ENCODE measurements around the gene TYW1B. TPM values are rescaled to one million over a fixed set of nuclear protein-coding genes. Genes with fewer than 3 reads are reported as not detected.
A peak's percentile ranks its signal among the peaks of the same experiment; 100 is the strongest.
"Not testable (repeated sequence)": the region's sequence is repeated elsewhere in the genome, so short reads cannot be mapped to it uniquely, and the experiment has no call there.

The TYW1B gene
- total RNA-seq, 1 donor from 2014 or later = 3.1 TPM

- H3K4me3 Mint-ChIP-seq; H3K27me3 Mint-ChIP-seq; H3K36me3 Mint-ChIP-seq; H3K27ac Mint-ChIP-seq; H3K9me3 Mint-ChIP-seq; DNase-seq (ENCODE audit: extremely low spot score, unreplicated experiment): not testable (repeated sequence)
- peaks cover 21% of the 10 kb centered on the region for H3K4me1 Mint-ChIP-seq (ENCODE audit: unreplicated experiment)
These were observed 138.7 kb downstream of the TYW1B start for GRCh38 chr7:72689344-72689743.

DNA sequence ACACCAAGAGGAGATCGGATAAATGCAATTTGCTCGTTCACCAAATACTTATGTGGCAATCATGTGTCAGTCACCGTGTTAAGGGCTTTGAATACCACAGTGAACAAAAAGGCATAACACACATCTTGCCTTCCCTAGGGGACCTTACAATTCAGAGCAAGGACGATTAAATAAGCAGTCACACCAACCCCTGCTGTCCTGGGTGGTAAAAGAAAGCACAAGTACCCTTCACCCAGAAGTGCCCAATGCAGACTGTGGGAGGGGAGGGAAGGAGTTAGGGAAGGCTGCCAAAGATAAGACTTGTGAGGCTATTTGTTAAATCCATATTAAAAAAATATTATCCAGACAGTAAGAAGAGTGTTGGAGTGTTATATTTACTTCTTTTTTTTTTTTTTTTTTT is 146.8 kb downstream of the TYW1B start:
- Mint-ChIP-seq H3K27ac (peak overlapping the region; percentile 56), H3K4me1 (ENCODE audit: unreplicated experiment) (peaks cover 27% of the 10 kb centered on the region)
- H3K9me3 Mint-ChIP-seq; H3K36me3 Mint-ChIP-seq; DNase-seq (ENCODE audit: extremely low spot score, unreplicated experiment); H3K4me3 Mint-ChIP-seq; H3K27me3 Mint-ChIP-seq: not testable (repeated sequence)

- not testable (repeated sequence) for H3K27ac Mint-ChIP-seq; H3K4me3 Mint-ChIP-seq; H3K27me3 Mint-ChIP-seq; H3K4me1 Mint-ChIP-seq (ENCODE audit: unreplicated experiment); DNase-seq (ENCODE audit: extremely low spot score, unreplicated experiment); H3K9me3 Mint-ChIP-seq; H3K36me3 Mint-ChIP-seq
These were observed 151.1 kb downstream of the TYW1B start for GRCh38 chr7:72676880-72677279.

- not testable (repeated sequence) for H3K27ac Mint-ChIP-seq; H3K4me1 Mint-ChIP-seq (ENCODE audit: unreplicated experiment); H3K27me3 Mint-ChIP-seq; DNase-seq (ENCODE audit: extremely low spot score, unreplicated experiment); H3K4me3 Mint-ChIP-seq; H3K36me3 Mint-ChIP-seq; H3K9me3 Mint-ChIP-seq
These were observed 151.8 kb downstream of the TYW1B start for GRCh38 chr7:72676086-72676690.

DNA sequence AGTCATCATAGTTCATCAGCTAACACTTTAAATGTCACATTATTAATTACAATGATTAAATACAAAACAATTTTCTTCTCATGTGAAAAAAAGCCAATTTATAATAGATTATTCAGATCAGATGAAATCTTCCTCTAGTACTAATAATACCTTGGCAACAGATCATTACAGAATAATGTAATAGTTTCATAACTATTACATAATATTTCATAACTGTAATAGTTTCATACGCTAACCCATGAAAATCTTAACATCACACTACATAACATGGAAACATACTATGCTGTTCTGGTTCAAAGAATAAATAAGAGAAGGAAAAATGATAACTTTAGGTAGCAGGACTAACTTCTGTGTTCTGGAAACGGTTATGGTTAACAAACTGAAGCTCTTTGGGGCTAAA is 152.3 kb downstream of the TYW1B start:
- not testable (repeated sequence) for H3K27me3 Mint-ChIP-seq; H3K27ac Mint-ChIP-seq; H3K9me3 Mint-ChIP-seq; H3K36me3 Mint-ChIP-seq; H3K4me1 Mint-ChIP-seq (ENCODE audit: unreplicated experiment); DNase-seq (ENCODE audit: extremely low spot score, unreplicated experiment); H3K4me3 Mint-ChIP-seq

- TF ChIP-seq CTCF (conservative IDR thresholded peaks at IDR 0.05) = no peak
- DNase-seq (ENCODE audit: extremely low spot score, unreplicated experiment) = no peak
- Mint-ChIP-seq H3K27ac (no peak overlapping the region), H3K4me1 (ENCODE audit: unreplicated experiment) (no peaks in the 10 kb centered on the region), H3K4me3 (no peak overlapping the region), H3K27me3 (no peaks in the 10 kb centered on the region), H3K36me3 (peaks cover 4% of the 10 kb centered on the region), H3K9me3 (no peaks in the 10 kb centered on the region)
These were observed 153.6 kb downstream of the TYW1B start for GRCh38 chr7:72674394-72674793.

DNA sequence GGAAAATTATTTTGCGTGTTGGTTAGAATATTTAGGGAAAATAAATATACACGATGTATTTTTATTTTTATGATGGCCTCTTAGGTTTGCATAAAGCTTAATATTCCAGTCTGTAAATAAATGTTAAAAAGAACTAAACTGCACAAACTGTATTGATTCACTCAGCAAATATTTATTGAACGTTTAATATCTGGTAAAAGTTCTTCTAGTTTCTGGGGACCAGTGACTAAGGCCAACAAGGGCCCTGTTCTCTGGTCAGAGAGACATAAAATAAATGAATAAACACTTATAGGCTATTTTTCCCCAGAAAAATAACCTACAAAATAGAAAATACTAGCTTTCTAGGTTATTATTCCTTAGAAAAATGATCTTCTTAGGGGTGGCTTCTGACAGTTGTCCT is 157.2 kb downstream of the TYW1B start:
- not testable (repeated sequence) for H3K36me3 Mint-ChIP-seq; DNase-seq (ENCODE audit: extremely low spot score, unreplicated experiment); H3K9me3 Mint-ChIP-seq; H3K27me3 Mint-ChIP-seq; H3K4me3 Mint-ChIP-seq; H3K27ac Mint-ChIP-seq
- peaks cover 13% of the 10 kb centered on the region for H3K4me1 Mint-ChIP-seq (ENCODE audit: unreplicated experiment)

GRCh38 chr7:72668435-72668834 is 159.6 kb downstream of the TYW1B start:
- not testable (repeated sequence) for H3K9me3 Mint-ChIP-seq; H3K4me3 Mint-ChIP-seq; H3K27me3 Mint-ChIP-seq; H3K27ac Mint-ChIP-seq; DNase-seq (ENCODE audit: extremely low spot score, unreplicated experiment)
- H3K4me1 Mint-ChIP-seq (ENCODE audit: unreplicated experiment) = peaks cover 13% of the 10 kb centered on the region
- peaks cover 11% of the 10 kb centered on the region for H3K36me3 Mint-ChIP-seq

DNA sequence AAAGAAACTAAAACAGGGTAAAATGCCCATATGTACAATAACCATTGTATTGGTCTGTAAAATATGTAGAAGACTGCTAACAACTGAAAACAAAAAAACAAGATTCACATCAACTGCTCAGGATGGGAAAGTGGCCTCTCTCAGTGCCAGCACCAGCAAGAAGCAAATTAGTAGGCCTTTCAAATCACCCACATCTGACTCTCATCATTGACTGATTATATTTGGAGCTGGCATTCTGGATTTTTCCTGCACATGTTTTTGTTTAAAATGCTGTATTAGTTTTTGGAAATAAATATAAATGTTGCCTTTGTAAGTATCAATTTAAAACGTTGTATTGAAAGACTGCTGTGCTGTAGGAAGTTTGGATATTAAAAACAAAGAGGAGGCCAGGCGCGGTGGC is 161.0 kb downstream of the TYW1B start:
- H3K36me3 Mint-ChIP-seq, H3K27ac Mint-ChIP-seq: not testable (repeated sequence)

GRCh38 chr7:72648574-72648973 is 179.4 kb downstream of the TYW1B start:
- not testable (repeated sequence) for H3K4me1 Mint-ChIP-seq (ENCODE audit: unreplicated experiment); H3K4me3 Mint-ChIP-seq; H3K27me3 Mint-ChIP-seq

More for the DNA sequence above, 161.0 kb downstream of the TYW1B start:
- H3K4me1 Mint-ChIP-seq (ENCODE audit: unreplicated experiment) = peaks cover 13% of the 10 kb centered on the region
- H3K4me3 Mint-ChIP-seq; DNase-seq (ENCODE audit: extremely low spot score, unreplicated experiment); H3K27me3 Mint-ChIP-seq; H3K9me3 Mint-ChIP-seq: not testable (repeated sequence)

GRCh38 chr7:72643708-72644107 is 184.3 kb downstream of the TYW1B start:
- not testable (repeated sequence) for DNase-seq (ENCODE audit: extremely low spot score, unreplicated experiment); H3K4me3 Mint-ChIP-seq; H3K27me3 Mint-ChIP-seq; H3K36me3 Mint-ChIP-seq; H3K9me3 Mint-ChIP-seq; H3K4me1 Mint-ChIP-seq (ENCODE audit: unreplicated experiment); H3K27ac Mint-ChIP-seq

More at GRCh38 chr7:72648574-72648973, 179.4 kb downstream of the TYW1B start:
- H3K36me3 Mint-ChIP-seq; H3K9me3 Mint-ChIP-seq; H3K27ac Mint-ChIP-seq; DNase-seq (ENCODE audit: extremely low spot score, unreplicated experiment): not testable (repeated sequence)

- H3K4me1 Mint-ChIP-seq (ENCODE audit: unreplicated experiment); H3K27ac Mint-ChIP-seq; H3K9me3 Mint-ChIP-seq; H3K36me3 Mint-ChIP-seq; DNase-seq (ENCODE audit: extremely low spot score, unreplicated experiment); H3K27me3 Mint-ChIP-seq; H3K4me3 Mint-ChIP-seq: not testable (repeated sequence)
These were observed 186.3 kb downstream of the TYW1B start for GRCh38 chr7:72641485-72642248.

GRCh38 chr7:72640740-72641139 is 187.3 kb downstream of the TYW1B start:
- not testable (repeated sequence) for H3K9me3 Mint-ChIP-seq; DNase-seq (ENCODE audit: extremely low spot score, unreplicated experiment); H3K4me1 Mint-ChIP-seq (ENCODE audit: unreplicated experiment); H3K27me3 Mint-ChIP-seq; H3K4me3 Mint-ChIP-seq; H3K27ac Mint-ChIP-seq; H3K36me3 Mint-ChIP-seq

All from type B pancreatic cell (in vitro differentiated cells).